ENCODE measurements around the gene STRADB. TPM values are rescaled to one million over a fixed set of nuclear protein-coding genes. Genes with fewer than 3 reads are reported as not detected.

The STRADB gene
- total RNA-seq, 1 experiment from 2014 or later, result 40.5 TPM

- no CpG with 5 or more reads among the region's 2 CpGs for WGBS (ENCODE audit: extremely low coverage, insufficient read length, low lambda C conversion rate)
- TF ChIP-seq, protein P1, sequence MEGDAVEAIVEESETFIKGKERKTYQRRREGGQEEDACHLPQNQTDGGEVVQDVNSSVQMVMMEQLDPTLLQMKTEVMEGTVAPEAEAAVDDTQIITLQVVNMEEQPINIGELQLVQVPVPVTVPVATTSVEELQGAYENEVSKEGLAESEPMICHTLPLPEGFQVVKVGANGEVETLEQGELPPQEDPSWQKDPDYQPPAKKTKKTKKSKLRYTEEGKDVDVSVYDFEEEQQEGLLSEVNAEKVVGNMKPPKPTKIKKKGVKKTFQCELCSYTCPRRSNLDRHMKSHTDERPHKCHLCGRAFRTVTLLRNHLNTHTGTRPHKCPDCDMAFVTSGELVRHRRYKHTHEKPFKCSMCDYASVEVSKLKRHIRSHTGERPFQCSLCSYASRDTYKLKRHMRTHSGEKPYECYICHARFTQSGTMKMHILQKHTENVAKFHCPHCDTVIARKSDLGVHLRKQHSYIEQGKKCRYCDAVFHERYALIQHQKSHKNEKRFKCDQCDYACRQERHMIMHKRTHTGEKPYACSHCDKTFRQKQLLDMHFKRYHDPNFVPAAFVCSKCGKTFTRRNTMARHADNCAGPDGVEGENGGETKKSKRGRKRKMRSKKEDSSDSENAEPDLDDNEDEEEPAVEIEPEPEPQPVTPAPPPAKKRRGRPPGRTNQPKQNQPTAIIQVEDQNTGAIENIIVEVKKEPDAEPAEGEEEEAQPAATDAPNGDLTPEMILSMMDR (conservative IDR thresholded peaks at IDR 0.05), result no peak
- no peak overlapping the region; the same call in 1 of the 2 replicates for H3K14ac ChIP-seq (ENCODE audit: insufficient read depth, low read length)
Measured at GRCh38 chr2:201465524-201465971, 14.0 kb downstream of the STRADB start.

More at GRCh38 chr2:201465524-201465971, 14.0 kb downstream of the STRADB start:
- no peak overlapping the region for H2BK120ac ChIP-seq (ENCODE audit: low read depth, low read length, poor library complexity, severe bottlenecking)
- H3K79me2 ChIP-seq (ENCODE audit: insufficient read depth, low read length), result no peaks in the 10 kb centered on the region
- H2BK5ac ChIP-seq (ENCODE audit: insufficient read length, low read length), result no peak overlapping the region
- H3K9ac ChIP-seq (ENCODE audit: extremely low read depth, insufficient read length, low read length), result no peak overlapping the region
- no peak overlapping the region for H3K23ac ChIP-seq (ENCODE audit: insufficient read length, low read depth, low read length)
- Mint-ChIP-seq H3K4me3 (no peak overlapping the region), H3K27me3 (ENCODE audit: low read depth) (no peaks in the 10 kb centered on the region), H3K36me3 (ENCODE audit: insufficient read depth in 1 of 3, low read depth in 3 of 3) (peaks cover 15 to 31% (median 19%) of the 10 kb centered on the region in 3 experiments), H3K27ac (no peak overlapping the region), H3K4me1 (peaks cover 2% of the 10 kb centered on the region in 2 experiments), H3K9me3 (no peaks in the 10 kb centered on the region)
- H3K4ac ChIP-seq (ENCODE audit: low read depth, low read length), result no peak overlapping the region
- H2AK5ac ChIP-seq (ENCODE audit: insufficient read length, low read length), result no peak overlapping the region
- no peak overlapping the region for H3K18ac ChIP-seq (ENCODE audit: insufficient read length, low read depth, low read length)
- no peak overlapping the region for H2BK12ac ChIP-seq (ENCODE audit: insufficient read length, low read depth, low read length)
- H3K56ac ChIP-seq (ENCODE audit: insufficient read length, low read depth, low read length), result no peak overlapping the region
- H4K20me1 ChIP-seq (ENCODE audit: control insufficient read depth, insufficient read depth, insufficient read length), result no peaks in the 10 kb centered on the region
- no peak overlapping the region for H2AFZ ChIP-seq (ENCODE audit: low read length)
- no peak overlapping the region for H4K8ac ChIP-seq (replicated peaks; ENCODE audit: insufficient read length, low read depth, low read length)
- no peak overlapping the region for H2BK15ac ChIP-seq (ENCODE audit: low read depth, low read length)
- no peak overlapping the region for H3K4me2 ChIP-seq (ENCODE audit: insufficient read depth, insufficient read length, low read length)
- no peak overlapping the region for H3T11ph ChIP-seq (ENCODE audit: low read length)
- no peak overlapping the region for H4K5ac ChIP-seq (ENCODE audit: insufficient read length, low read depth, low read length)
- H4K91ac ChIP-seq (ENCODE audit: insufficient read length, low read depth, low read length), result no peak overlapping the region
- H2BK20ac ChIP-seq (ENCODE audit: low read depth, low read length, poor library complexity, severe bottlenecking), result no peak overlapping the region
- DNase-seq, result no peak
- H3K27me3 ChIP-seq (ENCODE audit: insufficient read depth, low read length), result no peaks in the 10 kb centered on the region
- no peak overlapping the region for H3K27ac ChIP-seq (ENCODE audit: insufficient read length, low read depth, low read length)
- H3K79me1 ChIP-seq (ENCODE audit: insufficient read depth, low read depth, low read length, poor library complexity, severe bottlenecking), result no peaks in the 10 kb centered on the region
- no peaks in the 10 kb centered on the region for H3K9me3 ChIP-seq (ENCODE audit: control insufficient read depth, low read depth, low read length)
- H3K4me1 ChIP-seq (ENCODE audit: insufficient read depth, low read length), result no peaks in the 10 kb centered on the region; the same call in 1 of the 2 replicates
- H3K23me2 ChIP-seq (ENCODE audit: insufficient read length, low read depth, low read length, poor library complexity, severe bottlenecking), result no peaks in the 10 kb centered on the region

Measured in H9 (cell line).